ENCODE data around the gene VPS26C. TPM values are rescaled to one million over a fixed set of nuclear protein-coding genes. Genes with fewer than 3 reads are reported as not detected.
A peak's percentile ranks its signal among the peaks of the same experiment; 100 is the strongest.

The VPS26C gene
- total and polyA plus RNA-seq, 9 of the 15 experiments (the other 6 are each of a cell fraction or from before 2014, with no cell fraction given) = 32.8 to 48.7 (median 42.1) TPM

DNA sequence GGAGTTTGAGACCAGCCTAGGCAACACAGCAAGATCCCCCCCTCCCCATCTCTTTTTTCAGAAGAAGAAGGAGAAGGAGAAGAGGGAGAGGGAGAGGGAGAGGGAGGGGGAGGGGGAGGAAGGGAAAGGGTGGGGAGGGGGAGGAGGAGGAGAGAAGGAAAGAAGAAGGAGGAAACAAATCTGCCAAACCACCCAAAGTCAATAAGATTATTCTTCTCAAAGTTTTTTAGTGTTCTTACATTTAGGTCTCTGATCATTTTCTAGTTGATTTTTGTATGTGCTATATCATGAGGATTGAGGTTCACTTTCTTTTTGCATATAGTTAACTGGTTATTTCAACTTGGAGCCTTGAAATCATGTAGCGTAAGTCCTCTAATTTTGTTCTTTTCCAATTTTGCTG, 56.3 kb downstream of the VPS26C start (continued):
- TF ChIP-seq ELF1 (tag; IDR thresholded peaks at IDR 0.05) (no peak), PCBP2 (IDR thresholded peaks at IDR 0.05; ENCODE audit: low read depth, low read length, poor library complexity, severe bottlenecking) (peak; percentile 67), RBM17 (IDR thresholded peaks at IDR 0.05; ENCODE audit: borderline replicate concordance, low read depth, low read length) (no peak), RFX5 (IDR thresholded peaks at IDR 0.05; ENCODE audit: low read depth, low read length) (no peak), ATF1 (CRISPR knock-in tag; IDR thresholded peaks at IDR 0.05) (no peak), ATF1 (tag; IDR thresholded peaks at IDR 0.05) (no peak), KAT7 (CRISPR knock-in tag; IDR thresholded peaks at IDR 0.05; ENCODE audit: borderline replicate concordance) (no peak), HDAC3 (IDR thresholded peaks at IDR 0.05; ENCODE audit: borderline replicate concordance, partially characterized antibody) (no peak)

DNA sequence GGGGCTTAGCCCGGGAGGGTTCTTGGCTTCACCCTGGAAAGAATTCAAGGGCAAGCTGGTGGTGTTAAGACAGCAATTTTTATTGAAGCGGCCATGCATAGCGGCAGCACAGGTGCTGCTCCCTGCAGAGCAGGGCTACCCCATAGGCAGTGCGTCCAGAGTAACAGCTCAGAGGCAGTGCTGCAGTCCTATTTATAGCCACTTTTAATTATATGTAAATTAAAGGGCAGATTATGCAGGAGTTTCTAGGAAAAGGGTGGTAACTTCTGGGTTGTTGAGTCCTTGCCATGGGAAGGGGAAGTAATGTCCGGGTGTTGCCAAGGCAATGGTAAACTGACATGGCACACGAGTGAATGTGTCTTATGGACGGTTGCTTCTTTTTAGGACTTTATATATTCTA, 57.0 kb downstream of the VPS26C start:
- H4K20me1 ChIP-seq (replicated peaks; ENCODE audit: control insufficient read depth, insufficient read depth, low read length) = no peaks in the 10 kb centered on the region
- no peak overlapping the region for H3K9ac ChIP-seq (ENCODE audit: insufficient read depth in 1 of 2, low read depth in 2 of 2, low read length in 2 of 2)
- ATAC-seq = peak; percentile 44
- in situ Hi-C loops (cut with MboI) (no loop called here), intact Hi-C loops (cut with micrococcal nuclease) (no loop called here)
- no peak for FAIRE-seq
- H2AFZ ChIP-seq (ENCODE audit: low read depth, low read length) = peak overlapping the region; percentile 28; the same call in 1 of the 2 replicates
- H3K9me3 ChIP-seq (replicated peaks; ENCODE audit: control insufficient read depth, insufficient read depth, low read depth, low read length) = no peaks in the 10 kb centered on the region
- no peak overlapping the region for H3K4me3 ChIP-seq
- H3K27me3 ChIP-seq (ENCODE audit: control insufficient read depth in 2 of 2, insufficient read depth in 2 of 2, low read length in 2 of 2) = no peaks in the 10 kb centered on the region
- peaks cover 12 to 20% of the 10 kb centered on the region in 2 experiments; a peak in 4 of 5 replicates for H3K4me1 ChIP-seq (replicated peaks in 1 of 2; ENCODE audit: control insufficient read depth in 2 of 2, insufficient read depth in 2 of 2, low read length in 2 of 2)
- POLR2A ChIA-PET = interaction anchor here (0.7 to 0.8 kb wide), 2 partner anchors 9 to 21 kb away, joined by 4 read pairs; no protein-coding TSS in a partner anchor
- DNase-seq (ENCODE audit: extremely low read depth in 1 of 4, low spot score in 3 of 4) = peak in 1 of 4 experiments; percentile 40
- H3K9me1 ChIP-seq (ENCODE audit: control insufficient read depth, insufficient read depth, low read length) = no peaks in the 10 kb centered on the region
- no peaks in the 10 kb centered on the region for H3K79me2 ChIP-seq (ENCODE audit: control insufficient read depth, insufficient read depth, low read length)
- H3K27ac ChIP-seq (ENCODE audit: extremely low read depth, low read depth, low read length) = no peak overlapping the region
- BruUV-seq (replicated peaks) = no TSS peak
- no peaks in the 10 kb centered on the region for H3K36me3 ChIP-seq (ENCODE audit: control insufficient read depth, insufficient read depth, low read length)
- 39% methylated on average over 7 of the region's 7 CpGs for WGBS (ENCODE audit: insufficient coverage, low coverage, missing lambda C conversion rate)
- CTCF ChIA-PET (ENCODE audit: low intra/inter-chr PET ratio) = no interaction called here
- no peak overlapping the region for H3K4me2 ChIP-seq (ENCODE audit: insufficient read depth, low read length)
- TF ChIP-seq CXXC5 (CRISPR knock-in tag; IDR thresholded peaks at IDR 0.05) (no peak), STAT5A (IDR thresholded peaks at IDR 0.05; ENCODE audit: borderline replicate concordance, low read length) (peak; percentile 59), NFRKB (IDR thresholded peaks at IDR 0.05; ENCODE audit: low read depth) (no peak), TBP (optimal IDR thresholded peaks at IDR 0.05; ENCODE audit: low read depth, low read length) (peak; percentile 58), HMGN3 (IDR thresholded peaks at IDR 0.05; ENCODE audit: borderline replicate concordance, extremely low read depth, insufficient read length, low read depth, low read length) (no peak), MECOM (CRISPR knock-in tag; IDR thresholded peaks at IDR 0.05) (no peak), CBX8 (IDR thresholded peaks at IDR 0.05; ENCODE audit: borderline replicate concordance, extremely low read depth, low read depth, low read length, poor library complexity, severe bottlenecking) (no peak), ZNF282 (CRISPR knock-in tag; IDR thresholded peaks at IDR 0.05) (no peak), ZNF57 (CRISPR knock-in tag; IDR thresholded peaks at IDR 0.05) (no peak), NFE2L1 (tag; IDR thresholded peaks at IDR 0.05; ENCODE audit: borderline replicate concordance, low read depth) (no peak), MEIS2 (IDR thresholded peaks at IDR 0.05; ENCODE audit: partially characterized antibody) (no peak), ZNF347 (CRISPR knock-in tag; IDR thresholded peaks at IDR 0.05; ENCODE audit: low read depth) (no peak)
- TF ChIP-seq, protein P1, sequence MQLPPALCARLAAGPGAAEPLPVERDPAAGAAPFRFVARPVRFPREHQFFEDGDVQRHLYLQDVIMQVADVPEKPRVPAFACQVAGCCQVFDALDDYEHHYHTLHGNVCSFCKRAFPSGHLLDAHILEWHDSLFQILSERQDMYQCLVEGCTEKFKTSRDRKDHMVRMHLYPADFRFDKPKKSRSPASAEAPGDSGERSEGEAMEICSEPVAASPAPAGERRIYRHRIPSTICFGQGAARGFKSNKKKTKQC (CRISPR knock-in tag; IDR thresholded peaks at IDR 0.05) = no peak
- TF ChIP-seq, protein P2, sequence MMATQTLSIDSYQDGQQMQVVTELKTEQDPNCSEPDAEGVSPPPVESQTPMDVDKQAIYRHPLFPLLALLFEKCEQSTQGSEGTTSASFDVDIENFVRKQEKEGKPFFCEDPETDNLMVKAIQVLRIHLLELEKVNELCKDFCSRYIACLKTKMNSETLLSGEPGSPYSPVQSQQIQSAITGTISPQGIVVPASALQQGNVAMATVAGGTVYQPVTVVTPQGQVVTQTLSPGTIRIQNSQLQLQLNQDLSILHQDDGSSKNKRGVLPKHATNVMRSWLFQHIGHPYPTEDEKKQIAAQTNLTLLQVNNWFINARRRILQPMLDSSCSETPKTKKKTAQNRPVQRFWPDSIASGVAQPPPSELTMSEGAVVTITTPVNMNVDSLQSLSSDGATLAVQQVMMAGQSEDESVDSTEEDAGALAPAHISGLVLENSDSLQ (IDR thresholded peaks at IDR 0.05) = peak; percentile 73

All from K562 (cell line).